GM19372 (cell line): ENCODE data around the gene SERPINE2.

Experiments used
- ATAC-seq: cut with Tn5 transposase; IDR thresholded peaks from one replicate; pipeline ENCODE4 v1.9.1; 2021; ENCODE audit warnings: mild to moderate bottlenecking, low read depth, moderate library complexity; ENCODE audit not compliant: unreplicated experiment

SERPINE2 gene, protein sequence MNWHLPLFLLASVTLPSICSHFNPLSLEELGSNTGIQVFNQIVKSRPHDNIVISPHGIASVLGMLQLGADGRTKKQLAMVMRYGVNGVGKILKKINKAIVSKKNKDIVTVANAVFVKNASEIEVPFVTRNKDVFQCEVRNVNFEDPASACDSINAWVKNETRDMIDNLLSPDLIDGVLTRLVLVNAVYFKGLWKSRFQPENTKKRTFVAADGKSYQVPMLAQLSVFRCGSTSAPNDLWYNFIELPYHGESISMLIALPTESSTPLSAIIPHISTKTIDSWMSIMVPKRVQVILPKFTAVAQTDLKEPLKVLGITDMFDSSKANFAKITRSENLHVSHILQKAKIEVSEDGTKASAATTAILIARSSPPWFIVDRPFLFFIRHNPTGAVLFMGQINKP

DNA sequence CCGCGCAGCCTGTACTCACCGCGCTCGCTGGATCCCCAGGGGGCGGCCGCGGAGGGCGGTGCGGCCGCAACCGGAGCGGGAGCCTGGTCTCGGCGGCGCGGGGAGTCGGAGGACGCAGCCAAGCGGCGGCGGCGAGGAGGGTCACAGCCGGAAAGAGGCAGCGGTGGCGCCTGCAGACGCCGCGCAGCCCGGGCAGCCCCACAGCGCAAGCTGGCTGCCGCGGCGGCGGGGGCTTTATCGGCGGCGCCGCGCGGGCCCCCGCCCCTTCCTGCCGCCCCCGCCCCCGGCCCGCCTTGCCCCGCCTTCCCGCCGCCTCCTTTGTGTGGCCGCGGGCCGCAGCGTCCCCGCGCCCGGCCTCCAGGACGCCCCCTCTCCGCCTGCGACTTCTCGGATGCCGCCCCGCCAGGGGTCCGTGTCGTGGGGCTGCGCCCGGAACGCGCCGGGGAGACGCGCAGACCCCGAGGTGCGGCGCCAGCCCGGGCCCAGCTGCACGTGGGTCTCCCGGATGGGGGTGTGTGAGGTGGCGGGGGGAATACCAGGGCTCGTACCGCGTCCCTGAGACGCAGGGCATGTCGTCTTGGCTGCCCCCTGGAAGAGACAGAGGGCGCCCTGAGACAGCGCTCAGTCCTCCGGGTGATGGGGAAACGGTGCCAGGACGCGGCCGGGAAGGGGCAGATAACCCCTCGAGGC is at the start of gene SERPINE2:
TSS of gene SERPINE2 (minus strand) at position 207 of the 690 bp plus-strand sequence. CDS start 37,386 bp downstream, outside the sequence.
- peak; percentile 55 for ATAC-seq

DNA sequence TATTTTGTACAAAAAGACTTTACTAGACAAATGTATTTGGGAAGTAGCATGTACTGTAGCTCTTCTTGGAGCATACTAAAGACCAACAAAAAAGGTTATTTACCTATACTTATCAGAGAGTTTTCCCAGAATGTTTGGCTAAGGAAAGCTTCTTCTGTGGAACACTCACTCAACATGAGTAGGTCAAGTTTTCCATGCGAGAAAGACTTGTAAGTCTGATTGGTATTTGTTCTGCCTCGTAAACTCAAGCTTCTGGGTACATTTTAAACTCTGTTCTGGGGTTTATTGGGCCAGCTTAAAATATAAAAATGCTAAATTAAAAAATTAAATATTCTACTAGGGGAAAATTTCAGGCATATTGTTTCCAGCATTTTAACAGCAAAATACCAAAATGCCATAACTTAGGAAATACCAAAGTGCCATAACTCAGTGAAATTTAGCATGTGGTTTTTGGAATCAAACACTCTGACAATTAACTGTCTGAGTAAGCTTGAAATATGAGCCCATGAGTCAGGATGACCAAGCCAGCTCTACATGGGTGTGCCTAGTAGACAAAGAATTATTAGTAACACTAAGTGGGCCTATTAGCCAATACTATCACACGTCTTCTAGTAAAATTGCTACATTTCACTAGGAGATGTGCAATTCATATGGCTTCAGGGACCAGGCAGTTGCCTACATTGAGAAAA is 47.3 kb upstream of the SERPINE2 start:
- ATAC-seq = no peak

DNA sequence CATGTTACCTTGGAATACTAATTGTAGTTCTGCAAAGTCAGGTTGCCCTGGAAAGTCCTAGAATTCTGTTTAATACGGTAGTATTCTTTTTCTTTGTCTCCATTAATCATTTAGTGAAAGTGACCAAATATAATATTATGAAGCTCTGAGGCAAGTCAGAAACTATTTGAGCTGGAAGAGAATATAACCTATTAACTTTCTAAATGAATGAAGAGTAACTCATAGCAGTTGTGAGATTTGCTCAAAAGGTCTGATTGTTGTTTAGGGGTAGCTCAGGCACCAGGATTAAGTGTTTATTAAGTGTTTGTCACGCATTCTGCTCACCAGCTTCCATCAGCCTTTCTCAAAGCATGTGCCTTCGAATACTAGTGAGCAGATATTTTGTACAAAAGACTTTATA is 46.7 kb upstream of the SERPINE2 start:
- ATAC-seq = no peak

DNA sequence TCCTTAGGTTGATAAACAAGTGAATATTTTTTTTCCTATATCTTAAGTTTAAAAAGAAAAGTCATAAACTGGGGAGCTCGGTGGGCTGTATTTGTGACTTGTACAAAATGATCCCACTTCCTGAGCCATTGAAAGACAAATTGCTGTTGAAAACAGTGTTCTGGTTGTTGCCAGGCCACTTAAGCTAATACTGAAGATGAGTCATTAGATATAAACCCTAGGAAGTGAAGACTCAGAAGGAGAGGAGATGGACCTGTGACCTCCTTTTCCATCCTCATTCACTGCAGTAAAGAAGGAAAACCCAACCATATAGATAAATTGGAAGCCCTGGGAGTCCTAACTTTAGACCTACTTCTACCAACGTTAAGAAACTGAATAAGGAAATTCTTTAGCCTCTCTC is 46.2 kb upstream of the SERPINE2 start:
- no peak for ATAC-seq

DNA sequence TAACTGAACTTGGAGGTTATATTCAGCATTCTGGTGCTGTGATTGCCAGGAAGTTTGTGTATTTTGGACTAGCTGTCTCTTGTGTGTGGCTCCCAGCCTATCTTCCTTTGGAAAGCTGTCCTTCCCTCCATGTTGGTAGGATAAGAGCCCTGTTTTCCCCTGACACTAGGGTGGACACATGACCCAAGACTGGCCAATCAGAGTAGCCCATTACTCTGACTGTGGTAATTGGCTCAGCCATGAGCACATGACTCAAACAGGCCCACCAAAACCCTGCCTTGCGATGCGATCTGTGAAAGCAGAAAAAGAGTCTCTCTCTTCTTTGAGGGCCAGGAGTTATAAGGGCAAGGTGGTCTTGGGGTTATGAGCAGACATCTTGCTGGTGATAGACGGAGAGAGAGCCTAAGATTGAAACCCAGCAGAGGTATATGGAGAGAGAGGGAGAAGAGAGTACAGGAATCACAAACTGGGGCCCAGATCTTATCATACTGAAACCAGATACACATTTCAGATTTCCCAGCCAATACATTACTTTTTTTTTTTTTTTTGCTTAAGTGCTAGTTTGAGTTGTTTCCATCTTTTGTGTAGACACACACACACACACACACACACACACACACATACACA is 45.3 kb upstream of the SERPINE2 start:
- no peak for ATAC-seq

DNA sequence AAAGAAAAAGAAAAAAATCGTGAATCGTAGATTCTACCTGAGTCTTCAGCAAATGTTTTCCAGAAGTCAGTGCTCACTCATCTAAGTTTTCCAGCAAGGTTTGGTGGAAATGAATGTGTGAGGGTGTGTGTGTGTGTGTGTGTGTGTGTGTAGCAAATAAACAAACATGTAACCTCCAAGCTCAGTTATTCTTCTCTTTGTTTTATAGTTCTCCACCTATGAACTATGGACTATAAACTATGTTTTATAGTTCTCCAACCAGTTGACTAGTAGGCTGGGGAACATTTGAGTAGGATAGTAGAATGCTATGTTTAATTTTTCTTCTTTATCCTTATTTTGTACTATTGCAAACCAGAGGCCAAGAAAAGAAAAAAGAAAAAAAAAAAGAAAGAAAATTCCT is 44.6 kb upstream of the SERPINE2 start:
- no peak for ATAC-seq

DNA sequence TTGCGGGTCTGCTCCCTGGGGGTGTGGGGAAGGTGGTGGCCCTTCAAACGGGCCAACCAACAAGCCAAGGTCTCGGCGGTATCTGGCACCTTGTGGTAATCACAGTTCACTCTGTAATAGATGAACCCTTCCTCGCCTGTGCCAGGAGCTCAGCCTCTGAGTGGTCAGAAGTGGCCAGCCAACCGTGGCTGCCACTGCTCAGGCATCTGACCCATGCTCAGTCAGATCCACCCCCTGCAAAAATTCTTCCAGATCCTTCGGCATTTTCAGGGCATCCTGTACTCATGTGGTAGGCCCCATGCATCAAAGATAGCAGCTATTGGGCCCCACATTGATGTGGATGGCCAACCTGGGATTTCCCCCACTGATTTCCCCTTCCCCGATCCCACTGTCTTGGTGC is 39.6 kb upstream of the SERPINE2 start:
- no peak for ATAC-seq

DNA sequence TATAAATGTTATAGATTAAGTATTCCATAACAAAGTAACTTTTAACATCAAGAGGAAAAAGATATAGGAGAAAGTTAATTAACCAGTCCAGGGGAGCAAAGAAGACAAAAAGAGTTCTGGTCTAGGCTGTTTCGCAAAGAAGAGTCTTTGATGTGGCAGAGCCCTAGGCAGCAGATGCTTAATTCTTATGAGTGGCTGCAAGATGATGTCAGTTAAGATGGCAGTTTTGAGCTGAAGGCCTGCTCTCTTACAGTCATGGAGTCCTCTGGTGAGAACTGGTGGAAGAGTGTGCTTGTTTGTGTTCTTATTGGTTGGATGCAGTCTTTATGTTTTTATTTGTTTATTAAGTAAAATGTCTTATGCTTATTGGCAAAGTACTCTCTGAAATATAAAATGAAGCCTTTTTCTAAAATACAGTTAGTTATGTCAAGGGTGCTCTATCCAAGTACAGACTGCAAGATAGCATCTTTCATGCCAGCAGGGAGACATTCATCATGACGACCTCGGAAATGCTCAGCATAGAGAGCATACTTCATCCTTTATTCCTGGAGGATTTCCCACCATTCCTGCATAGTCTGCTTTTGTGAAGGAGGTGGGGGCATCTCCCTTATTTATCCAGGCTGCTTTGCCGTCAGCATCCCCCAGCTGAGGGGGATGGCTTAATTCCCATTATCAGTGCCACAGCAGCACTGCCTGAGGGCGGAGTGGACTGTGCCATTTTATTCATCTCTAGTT is 38.9 kb upstream of the SERPINE2 start:
- ATAC-seq = no peak

DNA sequence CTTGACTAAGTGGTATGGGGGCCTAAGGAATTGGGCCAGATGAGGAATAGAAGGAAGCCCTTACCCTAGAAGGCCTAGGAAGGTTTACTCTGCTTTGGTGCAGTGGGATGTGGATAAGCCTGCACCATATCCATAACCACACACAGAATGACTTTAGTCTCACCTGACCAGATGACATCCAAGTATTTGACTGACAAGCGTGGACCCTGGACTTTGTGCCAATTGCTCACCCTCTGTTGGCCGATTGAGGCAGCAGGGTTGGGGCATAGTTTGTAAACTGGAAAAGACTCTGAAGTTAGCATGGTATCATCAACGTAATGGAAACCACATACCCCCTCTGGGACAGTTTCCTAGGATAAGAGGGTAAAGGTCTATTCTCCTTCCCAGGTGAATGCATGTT is 36.5 kb upstream of the SERPINE2 start:
- no peak for ATAC-seq

DNA sequence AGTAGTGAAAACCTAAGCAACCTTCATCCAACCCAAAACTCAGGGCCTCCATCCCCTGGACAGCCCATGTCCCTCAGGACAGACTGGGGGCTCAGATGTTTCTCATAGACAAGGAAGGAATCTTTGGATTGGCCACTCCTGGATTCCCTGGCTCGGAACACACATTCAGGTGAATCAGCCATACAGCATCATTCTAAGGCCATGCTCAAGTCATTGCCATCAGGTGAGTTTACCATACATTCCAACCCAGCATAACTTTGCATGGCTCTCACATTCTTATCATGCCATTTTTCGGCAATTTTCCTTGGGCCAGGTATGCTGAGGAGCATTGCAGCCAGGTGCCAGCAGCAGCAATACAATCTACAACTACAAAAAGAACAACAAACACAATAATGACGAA is 34.6 kb upstream of the SERPINE2 start:
- ATAC-seq = no peak

DNA sequence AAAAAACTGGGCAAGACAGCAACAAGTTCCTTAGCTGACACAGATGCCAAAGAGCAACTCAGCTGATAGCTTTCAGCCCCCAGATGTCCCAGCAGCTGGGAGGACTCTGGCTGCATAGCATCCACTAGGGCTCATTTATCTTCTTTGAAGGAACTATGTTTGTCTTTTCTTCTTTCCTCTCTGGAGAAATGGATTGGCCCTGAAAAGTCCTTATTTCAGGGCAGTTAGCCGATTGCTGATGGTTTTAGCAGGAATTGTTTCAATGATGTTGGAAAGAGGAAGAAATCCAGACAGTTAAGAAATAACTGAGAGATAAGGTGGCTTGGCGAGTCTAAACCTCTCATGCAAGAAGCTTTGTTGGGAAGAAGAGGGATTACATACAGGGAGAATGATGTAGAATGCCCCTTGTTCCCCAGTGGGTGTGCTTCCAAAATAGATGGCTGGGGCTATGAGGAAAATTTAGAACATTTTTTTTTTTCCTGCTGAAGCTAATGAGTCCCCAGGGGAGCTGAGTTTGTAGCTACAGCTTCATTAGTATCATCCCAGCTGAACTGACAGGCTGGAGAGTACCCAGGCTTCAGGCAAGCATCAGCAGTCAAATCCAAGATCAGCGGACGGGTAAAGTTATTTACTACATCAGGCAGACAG is 33.6 kb upstream of the SERPINE2 start:
- no peak for ATAC-seq

DNA sequence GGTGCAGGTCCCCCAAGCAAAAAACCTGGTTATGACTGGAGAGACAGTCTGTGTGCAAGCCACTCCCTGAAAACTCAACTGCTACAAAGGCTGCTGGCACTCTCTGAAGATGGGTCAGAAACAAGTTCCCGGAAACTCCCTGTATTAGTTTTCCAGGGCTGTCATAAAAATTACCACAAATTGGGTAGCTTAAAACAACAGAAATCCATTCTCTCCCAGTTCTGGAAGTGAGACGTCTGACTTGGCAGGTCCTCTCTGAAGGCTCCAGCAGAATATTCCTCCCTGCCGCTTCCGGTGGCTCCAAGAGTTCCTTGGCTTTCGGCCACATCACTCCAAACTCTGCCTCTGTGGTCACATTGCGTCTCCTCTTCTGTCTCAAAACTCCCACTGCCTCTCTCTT is 30.1 kb upstream of the SERPINE2 start:
- no peak for ATAC-seq

DNA sequence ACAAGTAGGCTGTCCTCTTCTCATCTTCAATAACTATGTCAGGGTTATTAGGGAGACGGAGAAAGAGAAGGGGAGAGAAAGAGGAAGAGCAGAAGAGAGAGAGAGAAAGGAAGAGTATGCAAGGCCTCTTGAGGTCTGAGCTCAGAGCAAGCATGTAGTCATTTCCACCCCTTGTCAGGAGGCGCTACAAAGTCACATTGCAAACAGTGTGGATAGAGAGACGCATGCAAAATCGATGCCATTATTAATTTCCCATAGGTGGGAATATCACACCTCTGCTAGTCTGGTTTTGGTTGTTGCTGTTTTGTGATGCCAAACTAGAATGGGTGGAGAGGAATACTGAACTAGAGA is 24.2 kb upstream of the SERPINE2 start:
- ATAC-seq = peak; percentile 43

DNA sequence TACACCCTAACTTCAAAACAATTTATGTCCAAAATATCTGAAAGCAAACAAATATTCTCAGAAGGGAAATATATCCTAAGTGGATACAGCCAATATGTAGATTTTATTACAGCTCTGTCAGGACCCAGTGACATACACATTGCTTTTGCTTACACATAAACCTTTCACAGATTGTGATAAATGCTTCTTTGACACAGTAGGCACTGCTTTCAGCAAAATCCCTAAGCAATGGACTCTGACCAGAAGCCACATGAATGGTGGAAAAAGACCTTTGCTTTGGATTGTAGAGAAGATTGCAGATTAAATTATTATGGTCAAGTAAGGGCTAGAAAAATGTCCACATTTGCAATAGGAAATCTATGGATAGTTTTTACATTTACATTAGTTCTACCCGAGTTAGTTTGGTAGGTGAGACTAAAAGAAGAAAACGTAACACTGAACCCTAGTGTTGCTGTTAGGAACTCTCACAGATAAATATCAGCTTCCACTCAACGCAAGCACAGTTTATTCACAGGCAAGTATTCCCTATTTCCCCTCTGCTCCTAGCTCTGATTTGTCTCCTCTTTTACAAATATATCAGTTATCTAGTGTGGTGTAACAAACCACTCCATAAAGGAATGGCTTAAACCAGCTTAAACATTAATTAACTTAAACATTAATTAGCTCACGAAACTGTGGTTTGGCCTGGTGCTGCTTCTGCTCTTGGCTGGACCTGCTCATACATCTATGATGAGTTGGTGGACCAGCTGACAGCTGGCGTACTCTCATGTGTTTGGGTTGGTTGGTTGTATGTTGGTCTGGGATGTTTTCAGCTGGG is 23.6 kb upstream of the SERPINE2 start:
- peak; percentile 63 for ATAC-seq

DNA sequence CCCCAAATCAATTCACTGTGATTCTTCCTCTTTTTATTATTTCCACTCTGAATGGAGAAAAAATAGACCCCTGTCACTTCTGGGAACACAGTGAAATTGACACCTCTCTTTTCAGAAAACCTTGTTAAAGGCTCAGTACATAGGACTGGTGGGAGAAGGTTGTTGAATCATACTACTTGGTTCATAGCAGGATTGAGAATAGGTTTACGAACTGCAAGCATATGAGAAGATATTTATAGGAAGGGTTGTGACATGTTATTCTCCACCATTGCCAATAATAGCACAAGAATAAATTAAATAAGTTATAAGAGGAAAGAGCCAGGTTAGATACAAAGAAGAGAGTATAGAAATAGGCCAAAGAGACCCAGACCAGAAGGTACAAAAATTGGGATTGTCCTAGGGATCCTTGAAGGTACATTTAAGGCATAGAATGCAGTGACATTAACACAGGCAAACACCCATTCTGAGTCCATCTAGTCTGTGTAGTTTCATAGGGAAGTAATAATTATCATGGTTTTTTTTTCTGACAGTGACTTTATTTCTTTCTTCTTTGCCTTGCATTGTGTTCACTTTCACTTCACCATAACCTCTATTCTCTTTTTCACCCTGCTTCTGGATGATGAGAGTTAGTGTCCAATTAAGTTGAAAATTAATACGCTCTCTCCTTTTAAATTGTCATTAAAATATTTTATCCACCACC is 21.8 kb upstream of the SERPINE2 start:
- ATAC-seq = no peak

DNA sequence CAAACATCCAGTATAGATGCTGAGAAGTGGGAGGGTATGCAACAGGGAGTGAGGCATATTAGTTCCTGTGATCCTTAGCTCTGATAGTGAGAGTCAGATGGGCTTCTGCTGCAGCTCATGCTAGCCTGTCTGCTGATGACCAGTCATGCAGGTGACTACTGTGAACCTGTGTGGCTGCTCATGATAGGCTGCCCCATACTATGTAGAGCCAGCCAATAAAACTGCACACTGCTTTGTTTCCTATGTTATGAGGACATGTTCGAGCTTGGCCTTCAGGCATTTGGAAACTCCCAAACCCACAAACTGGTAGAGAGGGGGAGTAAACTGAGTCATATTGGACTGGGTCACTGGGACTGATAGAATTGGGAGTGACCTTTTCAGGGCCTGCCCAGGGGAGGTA is 20.1 kb upstream of the SERPINE2 start:
- ATAC-seq = no peak

DNA sequence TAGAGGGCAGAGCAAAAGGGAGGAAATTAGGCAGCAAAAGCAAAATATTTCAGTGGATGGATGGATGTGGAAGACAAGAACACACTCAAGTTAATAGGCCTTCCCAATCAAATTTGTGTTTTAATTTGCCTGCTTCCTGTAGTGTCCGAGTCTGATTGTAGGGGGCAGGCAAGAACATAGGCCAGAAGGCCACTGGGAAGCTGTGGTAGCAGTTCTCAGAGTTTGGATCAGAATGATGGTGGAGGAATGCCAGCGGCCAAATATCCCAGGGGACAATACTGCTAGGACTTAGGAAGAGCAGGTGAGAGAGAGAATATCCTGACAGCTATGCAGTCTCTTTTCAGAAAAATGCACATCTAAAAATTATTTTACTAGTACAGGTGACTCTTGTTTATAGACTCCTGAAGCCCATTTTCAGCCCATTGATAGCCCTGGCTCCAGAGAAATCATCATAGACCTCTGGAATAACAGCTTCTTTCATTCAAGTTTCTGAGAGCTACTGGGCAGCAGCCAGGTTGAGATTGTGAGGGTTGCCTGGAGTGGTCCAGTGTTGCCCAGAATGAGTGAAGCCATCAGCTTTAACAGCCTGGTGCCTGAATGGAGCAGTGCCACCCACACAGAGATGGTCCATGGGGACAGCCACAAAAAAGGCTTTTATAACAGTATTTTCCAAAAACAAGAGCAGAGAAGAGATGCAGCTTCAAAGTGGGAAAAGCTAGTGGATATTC is 19.1 kb upstream of the SERPINE2 start:
- ATAC-seq = no peak

DNA sequence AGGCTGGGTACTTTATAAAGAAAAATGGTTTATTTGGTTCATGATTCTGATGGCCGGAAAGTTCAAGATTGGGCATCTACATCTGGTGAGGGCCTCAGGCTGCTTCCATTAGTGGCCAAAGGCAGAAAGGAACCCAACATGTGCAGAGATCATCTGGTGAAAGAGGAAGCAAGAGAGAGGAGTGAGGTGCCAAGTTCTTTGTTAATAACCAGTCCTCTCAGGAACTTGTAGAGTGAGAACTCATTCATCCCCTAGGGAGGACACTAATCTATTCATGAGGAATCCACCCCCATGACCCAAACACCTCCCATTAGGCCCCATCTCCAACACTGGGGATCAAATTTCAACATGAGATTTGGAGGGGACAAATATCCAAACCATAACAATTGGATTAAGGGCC is 17.8 kb upstream of the SERPINE2 start:
- no peak for ATAC-seq
